Myocyte (in vitro differentiated cells): ENCODE measurements around the gene DIAPH2. TPM values are rescaled to one million over a fixed set of nuclear protein-coding genes. Genes with fewer than 3 reads are reported as not detected.

ENCODE experiments used
- DNase-seq: peaks from one replicate; pipeline ENCODE4 v3.0.0-alpha.2; 2012; ENCODE audit warnings: low read depth
- total RNA-seq: library from RNA; depleted of rRNA; stranded (reverse); fragments of >200 nt; gene quantifications from 2 replicates; pipeline ENCODE4 v1.2.3, GENCODE V29; 2014

The DIAPH2 gene
- total RNA-seq, 1 donor from 2014 or later: 6.4 TPM

DNA sequence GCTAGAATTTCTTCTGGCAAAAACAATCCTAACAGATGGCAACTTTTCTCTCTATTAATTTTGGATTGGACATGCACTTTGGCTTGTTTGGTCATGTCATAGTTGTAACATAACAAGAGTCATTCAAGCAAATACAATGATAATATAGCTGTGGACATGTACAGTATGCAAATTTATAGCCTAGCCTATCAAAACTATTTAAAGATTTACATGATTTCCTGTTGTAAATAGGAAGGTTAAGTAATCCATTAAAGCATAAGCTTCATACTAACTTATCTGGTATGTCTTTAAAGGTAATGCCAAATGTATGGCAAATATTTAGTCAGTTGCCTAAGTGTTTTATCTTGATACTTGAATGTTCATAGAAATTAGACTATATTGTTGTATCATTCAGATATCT lies 244.4 kb downstream of the DIAPH2 start:
- DNase-seq: no peak

DNA sequence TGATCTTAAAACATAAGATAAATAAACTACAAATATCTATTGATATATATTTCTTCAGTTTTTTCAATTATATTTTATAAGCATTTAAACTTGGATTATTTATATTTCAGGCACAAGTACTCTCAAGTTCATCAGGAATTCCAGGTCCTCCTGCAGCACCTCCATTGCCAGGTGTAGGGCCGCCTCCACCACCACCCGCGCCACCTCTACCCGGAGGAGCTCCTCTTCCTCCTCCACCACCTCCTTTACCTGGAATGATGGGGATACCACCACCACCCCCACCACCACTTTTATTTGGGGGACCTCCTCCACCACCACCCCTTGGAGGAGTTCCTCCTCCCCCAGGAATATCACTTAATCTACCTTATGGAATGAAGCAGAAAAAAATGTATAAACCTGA lies 273.1 kb downstream of the DIAPH2 start:
- no peak for DNase-seq

DNA sequence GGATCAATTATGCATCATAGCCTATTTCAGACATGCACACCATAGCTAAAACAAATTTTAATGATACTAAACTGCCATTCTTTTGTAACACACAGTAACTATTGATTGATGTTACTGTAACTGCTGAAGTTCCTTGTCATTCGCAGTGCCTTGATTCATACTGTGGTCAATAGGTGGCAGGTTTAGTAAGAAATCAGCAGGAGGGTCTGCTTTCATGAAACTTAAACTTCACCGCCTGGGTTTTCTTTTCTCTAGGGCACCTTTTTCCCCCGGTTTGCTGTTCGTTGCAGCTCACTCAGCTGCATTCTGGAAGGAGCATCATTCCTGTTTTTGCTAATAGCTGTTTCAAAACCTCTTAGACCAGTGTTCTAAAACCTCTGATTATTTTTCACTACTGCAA lies 287.2 kb downstream of the DIAPH2 start:
- DNase-seq: no peak

DNA sequence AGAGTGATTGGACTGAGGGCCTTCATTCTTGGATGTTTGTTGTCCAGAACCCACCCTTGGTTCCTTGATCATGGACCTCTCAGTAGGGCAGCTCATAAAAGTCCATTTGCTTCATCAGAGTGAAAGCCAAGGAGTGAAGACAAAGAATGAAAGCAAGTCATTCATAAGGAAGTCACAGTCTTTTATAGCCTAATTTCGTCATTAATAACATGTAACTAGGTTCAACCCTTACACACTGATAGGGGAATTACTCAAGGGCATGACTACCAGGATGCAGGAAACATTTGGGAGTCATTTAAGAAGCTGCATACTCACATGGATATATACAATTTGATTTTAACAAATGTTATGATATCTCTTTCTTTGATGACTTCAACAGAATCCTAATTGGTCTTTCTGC lies 294.3 kb downstream of the DIAPH2 start:
- DNase-seq: no peak

DNA sequence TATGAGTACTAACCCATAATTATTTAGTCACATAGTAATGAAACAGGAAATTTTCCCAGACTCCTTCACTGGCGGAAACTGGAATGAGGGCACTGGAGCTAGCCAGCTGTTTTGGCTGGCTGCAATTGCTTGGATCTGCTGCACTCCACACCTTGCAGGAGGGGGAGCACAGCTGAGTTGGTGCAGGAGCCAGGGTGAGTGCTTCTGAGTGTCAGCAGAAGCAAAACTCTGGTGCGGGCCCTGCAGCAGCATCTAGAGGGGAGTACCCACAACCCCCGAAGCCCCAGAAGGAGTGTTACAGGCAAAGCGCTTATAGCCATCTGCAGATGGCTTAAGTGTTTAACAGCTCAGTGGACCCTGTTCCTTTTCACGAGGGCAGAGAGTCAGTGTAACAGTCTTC lies 295.1 kb downstream of the DIAPH2 start:
- no peak for DNase-seq

DNA sequence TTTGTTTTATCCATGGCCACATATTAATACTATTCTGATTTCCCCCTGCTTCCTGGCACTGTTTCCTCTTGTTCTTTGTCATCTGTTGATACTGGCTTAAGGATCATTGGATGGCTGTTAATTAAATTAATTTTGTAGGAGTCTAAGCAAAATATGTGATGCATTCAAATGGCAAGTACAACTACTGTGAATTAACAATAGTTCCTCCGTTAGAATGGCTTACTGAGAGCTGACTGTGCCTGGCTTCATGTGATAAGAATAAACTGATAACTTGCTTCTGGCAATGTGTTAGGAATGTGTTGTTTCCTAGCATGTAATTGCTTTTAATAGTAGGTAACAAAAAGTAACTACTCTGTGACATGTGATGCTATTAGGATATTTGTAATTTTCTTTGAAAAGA lies 297.5 kb downstream of the DIAPH2 start:
- DNase-seq: no peak

DNA sequence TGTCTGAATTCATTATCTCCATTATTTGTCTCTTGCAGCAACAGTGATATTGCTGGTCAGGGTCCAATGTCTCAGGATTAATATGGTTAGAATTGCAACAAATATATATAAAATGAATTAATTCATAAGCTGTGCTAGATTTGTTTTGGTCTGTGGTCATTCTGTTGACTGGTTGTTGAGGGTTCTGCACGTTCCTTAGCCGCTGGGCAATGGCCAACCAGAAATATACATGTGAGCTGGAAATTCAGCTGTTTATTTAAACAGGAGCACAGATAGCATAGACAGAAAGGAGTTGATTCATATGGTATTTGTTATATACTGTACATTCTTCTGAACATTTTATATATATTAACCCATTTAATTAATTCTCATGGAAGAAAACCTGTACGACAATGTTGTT lies 299.9 kb downstream of the DIAPH2 start:
- no peak for DNase-seq

DNA sequence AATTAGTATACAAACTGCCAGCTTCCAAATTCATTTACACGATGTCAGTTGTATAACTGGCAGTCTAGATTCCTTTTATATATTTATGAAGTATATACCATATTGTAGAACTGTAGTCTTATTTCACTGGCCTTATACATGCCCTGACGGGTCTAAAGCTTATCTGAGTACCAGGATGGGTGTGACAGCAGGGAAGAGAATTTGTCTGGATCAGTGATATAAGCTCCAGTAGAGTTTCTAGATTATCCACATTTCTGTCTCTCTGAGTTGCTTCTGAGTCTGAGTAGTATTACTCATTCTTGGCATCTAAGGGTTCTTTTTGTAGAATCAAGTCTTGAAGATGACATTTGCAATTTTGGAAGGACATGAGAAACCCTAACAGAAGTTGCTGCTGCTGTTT lies 300.4 kb downstream of the DIAPH2 start:
- DNase-seq: no peak

DNA sequence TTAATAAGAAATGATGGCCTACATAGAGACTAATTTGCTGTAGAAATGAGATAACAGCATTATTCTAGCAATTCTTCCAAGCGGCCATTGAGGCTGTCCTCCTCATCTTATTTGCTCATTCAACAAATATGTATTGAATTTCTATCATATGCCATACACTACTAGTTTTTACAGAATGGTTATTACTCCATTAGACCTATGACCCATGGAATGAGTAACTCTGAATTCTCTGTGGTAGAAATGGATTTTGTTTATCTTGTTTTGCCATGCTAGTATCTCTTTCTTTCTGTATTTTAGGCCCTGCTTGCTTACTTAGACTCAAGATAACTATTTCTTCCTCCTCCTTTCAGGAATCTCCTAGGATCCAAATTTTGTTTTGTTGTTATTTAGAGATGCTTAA lies 302.6 kb downstream of the DIAPH2 start:
- DNase-seq: peak; percentile 1

DNA sequence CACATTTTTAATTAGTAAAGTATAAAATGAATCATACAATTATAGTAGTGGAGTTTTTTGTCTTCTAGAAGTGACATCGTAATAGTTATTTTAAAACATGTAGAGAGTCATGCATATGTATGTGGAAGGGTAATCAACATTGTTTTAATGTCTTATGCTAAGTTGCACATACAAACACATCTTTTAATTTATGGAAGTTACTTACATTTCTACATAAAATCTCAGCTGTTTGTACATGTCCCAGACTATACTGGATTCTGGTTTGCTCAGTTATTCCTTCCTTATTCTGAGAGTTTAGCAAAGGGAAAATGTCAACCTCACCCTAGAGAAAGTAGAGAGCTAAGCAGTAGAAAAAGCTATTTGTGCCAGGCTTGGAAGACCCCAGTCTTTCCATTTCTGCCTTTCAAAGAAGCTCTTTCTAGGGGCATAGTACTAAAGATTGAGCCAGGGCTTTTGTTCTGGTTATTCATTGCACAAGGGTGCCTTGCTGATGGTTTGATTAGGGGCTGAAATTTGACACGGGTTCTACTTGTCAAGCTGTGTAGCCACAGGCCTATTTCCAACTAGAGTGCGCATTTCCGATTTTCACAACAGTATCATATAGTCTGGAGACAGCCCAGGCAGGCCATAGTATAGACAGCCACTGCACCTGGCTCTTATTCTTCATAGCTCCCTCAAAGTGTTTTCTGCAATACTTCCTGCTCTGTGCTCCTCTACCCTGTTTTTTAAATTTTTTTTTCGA lies 305.4 kb downstream of the DIAPH2 start:
- no peak for DNase-seq

DNA sequence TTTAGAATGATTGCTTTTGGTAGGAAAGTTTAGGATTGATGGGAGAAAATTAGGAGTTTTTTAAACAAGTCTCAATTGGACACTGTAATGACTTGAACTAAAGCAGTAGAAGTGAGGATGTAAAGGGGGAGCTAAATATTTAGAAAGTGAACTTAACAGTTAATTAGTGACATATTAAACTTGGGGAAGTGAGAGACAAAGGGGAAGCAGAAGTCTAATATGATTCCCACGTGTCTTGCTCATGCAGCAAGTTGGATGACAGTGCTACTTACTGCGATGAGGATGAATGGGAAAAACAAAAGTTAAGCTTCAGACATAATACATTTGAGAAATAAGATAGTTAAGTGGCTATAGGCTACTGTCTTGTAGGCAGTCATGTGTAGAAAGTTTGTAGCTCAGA lies 309.5 kb downstream of the DIAPH2 start:
- no peak for DNase-seq

DNA sequence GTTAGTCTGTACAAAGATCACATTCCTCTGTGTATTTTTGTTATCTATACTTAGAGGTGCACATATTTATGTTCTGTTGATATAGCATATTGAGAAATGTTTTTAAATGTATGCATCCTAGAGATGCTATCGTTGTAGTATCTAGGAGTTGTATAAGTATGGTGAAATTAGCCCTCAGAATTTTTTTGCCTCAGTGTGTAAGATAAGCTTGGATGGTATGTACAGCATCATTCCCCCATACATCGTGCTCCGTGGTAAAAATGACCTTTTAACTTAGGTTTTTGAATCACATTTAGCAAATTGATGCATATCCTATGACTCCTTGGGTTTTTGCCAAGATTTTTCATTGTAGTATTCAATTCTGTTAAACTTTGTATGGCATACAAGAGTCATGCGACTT lies 312.6 kb downstream of the DIAPH2 start:
- no peak for DNase-seq

DNA sequence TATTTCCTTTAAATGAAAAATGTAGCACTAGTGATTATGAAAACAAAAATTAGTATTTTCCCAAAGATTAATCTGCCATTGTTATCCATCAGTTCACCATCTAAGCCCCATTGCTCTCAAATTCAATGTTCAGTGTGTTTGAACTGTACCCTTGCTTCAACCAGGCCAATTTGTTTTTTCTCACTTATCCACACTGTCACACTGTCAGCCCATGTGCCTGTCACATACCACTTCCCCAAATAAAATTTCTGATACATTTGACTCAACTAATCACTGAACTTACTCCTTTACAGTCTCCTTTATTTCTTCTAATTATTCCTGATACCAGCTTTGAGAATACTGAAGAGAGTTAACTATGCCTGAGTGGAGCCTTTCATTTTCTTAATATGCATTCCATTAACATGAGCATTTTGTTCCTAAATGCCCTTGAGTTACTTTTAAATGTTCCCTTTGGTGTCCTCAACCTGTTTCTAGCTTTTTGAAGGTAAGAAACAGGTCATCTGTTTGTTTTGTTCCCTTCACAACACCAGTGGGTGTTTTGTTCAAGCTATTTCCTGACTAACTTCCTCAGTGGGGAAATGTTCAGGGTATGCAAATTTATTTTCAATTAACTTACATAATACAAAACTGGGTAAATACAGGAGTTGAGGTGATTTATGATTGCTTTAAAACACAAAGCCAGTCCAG lies 316.2 kb downstream of the DIAPH2 start:
- DNase-seq: no peak

DNA sequence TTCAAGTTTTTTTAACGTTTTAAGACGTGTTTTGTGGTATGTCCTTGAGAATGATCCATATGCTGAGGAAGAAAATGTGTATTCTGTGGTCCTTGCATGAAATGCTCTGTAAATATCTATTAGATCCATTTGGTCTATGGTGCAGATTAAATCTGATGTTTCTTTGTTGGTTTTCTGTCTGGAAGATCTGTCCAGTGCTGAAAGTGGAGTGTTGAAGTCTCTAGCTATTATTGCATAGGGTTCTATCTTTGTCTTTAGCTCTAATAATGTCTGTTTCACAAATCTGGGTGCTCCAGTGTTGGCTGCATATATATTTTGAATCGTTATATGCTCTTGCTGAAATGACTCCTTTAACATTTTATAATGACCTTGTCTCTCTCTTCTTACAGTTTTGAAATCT lies 321.5 kb downstream of the DIAPH2 start:
- no peak for DNase-seq

DNA sequence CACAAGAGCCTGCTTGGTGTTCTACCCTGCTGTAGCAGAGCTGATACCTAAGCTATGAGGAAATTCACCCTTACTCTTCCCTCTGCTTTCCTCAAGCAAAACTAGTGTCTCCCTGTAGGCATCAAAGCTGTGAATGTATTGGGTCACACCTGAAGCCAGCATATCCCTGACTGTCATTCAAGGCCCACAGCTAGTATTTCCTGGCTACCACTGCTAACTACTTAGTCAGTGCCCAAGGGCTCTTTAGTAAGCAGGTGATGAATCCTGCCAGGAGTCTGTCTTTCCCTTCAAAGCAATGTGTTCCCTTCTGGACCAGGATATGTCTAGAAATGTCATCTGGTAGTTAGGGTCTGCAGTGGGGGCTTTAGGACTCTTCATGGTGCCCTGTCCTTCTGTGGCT lies 324.7 kb downstream of the DIAPH2 start:
- no peak for DNase-seq

DNA sequence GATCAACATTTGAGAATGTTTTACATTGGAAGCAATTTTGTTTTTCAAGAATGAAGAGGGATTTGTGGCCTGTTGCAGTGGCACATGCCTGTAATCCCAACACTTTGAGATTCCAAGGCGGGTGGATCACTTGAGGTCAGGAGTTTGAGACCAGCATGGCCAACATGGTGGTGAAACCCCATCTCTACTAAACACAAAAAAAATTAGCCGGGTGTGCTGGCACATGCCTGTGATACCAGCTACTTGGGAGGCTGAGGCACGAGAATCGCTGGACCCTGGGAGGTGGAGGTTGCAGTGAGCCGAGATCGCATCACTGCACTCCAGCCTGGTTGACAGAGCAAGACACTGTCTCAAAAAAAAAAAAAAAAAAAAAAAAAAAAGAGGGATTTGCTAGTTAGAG lies 326.9 kb downstream of the DIAPH2 start:
- no peak for DNase-seq

DNA sequence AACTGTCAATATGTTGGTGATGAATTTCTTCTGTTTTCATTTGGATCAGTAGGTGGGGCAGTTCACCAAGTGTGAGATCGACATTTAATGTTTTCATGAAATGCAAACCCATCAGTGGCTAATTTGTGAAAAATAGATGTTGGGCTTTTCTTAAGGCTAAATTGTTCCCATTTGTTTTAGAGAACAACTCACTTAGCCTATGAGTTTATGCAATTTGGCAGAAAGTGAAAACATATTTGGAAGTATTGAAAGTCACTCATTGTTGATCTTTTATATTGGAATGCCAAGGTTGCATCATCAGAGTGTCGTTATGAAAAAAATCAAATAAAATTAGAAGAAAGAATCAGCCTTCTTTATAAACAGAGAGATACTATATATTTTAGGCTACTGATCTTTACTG lies 331.5 kb downstream of the DIAPH2 start:
- no peak for DNase-seq

DNA sequence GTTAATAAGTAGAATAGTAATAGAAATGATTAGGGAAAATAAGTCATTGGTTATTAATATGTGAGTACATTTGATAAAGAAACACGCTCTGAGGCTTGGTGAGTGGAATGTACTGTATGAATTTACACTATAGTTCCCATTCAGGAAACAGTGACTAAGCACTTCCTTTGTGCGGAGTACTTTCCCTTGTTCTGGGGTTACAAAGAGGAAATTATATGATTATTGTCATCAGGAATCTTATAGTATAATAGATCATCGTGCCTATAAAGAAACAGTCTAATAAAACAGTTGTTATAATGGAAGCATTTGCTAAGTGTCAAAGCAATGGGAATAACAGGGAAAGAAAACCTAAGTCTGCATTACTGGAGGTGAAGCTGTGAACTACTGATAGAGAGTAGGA lies 337.0 kb downstream of the DIAPH2 start:
- no peak for DNase-seq

DNA sequence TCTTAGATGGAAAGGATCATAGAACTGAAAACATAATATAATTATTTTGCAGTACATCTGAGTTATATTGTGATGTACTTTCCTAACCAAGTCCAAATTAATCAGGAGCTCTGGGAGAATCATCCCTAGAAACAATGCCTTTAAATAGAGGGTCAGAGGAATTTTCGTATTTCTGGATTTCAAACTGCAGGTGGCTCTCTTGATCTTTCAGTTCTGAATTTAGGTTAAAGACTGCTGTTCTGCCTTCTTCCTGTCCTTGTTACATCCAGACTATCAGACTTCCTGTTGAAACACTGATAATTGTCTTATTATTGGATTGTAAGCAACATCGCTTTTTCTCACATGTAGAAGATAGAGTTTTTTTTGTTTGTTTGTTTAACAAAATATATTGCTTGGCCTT lies 341.8 kb downstream of the DIAPH2 start:
- DNase-seq: no peak

DNA sequence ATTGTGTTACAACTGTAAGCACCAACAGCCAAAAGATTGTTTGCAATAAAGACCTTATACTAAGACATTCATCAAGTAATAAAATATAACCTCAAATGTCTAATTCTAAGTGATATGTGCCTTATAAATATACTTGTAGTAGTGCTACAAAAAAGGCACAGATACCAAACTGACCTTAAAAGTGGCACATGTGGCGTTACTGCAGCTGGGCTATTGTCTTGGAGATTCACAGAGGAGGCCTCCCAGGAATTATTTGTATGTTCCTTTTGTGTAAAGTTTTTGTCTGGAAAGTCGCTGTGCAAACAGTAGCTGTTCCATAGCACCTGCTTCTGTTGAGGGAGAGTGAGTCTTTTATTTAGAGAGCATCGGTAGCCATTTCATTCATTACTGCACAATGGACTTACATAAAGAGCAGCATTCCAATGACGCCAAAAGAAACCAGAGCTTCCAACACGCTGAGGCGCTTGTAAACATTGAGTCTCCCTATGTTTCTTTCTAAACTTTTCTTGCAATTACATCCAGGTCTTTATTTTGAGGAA lies 342.8 kb downstream of the DIAPH2 start:
- DNase-seq: no peak

DNA sequence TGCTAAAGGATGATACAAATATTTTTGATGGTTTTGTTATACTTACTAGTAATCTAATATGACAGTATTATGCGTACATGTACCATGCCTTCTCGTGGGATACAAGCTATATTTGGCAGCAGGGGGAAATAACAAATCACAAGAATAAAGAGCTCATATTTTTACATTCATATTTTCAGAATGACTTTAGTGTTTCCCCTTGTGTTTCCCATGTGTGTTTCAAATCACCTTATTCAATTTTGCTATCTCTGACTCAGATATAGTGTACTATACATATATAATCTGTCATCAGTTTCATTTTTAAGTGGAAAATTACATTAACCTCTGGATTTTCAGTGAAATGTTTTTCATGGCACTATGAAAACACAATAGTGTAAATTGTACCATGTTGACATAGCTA lies 345.8 kb downstream of the DIAPH2 start:
- no peak for DNase-seq

DNA sequence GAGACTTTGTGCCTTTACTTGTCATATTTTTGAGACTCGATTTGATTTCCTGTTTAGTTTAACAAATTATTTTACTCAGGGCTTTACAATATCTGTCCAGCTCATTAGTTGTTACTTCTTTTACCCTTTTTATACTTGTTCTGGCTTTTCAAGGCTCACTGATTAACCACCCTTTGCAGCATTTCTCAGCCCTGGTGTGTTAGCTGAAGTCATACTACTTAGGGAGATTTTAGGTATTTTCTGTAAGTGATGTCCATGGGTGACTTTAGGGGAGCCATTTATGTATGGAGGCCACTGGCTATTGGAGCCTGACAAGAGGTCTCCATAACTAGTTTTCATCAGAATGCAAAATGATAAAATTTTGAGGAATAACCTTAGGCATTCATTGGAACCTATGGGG lies 346.3 kb downstream of the DIAPH2 start:
- no peak for DNase-seq
